Mesendoderm (in vitro differentiated cells): Measurements from ENCODE around the gene LGALS9C.
"Not testable (repeated sequence)": the region's sequence is repeated elsewhere in the genome, so short reads cannot be mapped to it uniquely, and the experiment has no call there.

Experiments used
- DNase-seq: peaks from one replicate; pipeline ENCODE4 v3.0.0; 2013
- H2AK5ac ChIP-seq: 2 replicates; pipeline ENCODE4 v1.6.1; 2013; ENCODE audit warnings: low read length, inconsistent platforms
- H2BK120ac ChIP-seq: 2 replicates; pipeline ENCODE4 v1.6.1; 2013; ENCODE audit warnings: low read depth, mild to moderate bottlenecking, low read length, moderate library complexity, mixed read lengths
- H2BK15ac ChIP-seq: replicated peaks from 2 replicates; pipeline ENCODE4 v1.6.1; 2013; ENCODE audit warnings: low read depth, mild to moderate bottlenecking, moderate library complexity
- H2BK5ac ChIP-seq: 2 replicates; pipeline ENCODE4 v1.6.1; 2013; ENCODE audit warnings: low read length, inconsistent platforms
- H3K18ac ChIP-seq: 2 replicates; pipeline ENCODE4 v1.6.1; 2013; ENCODE audit warnings: mild to moderate bottlenecking, low read length, mixed read lengths
- H3K23ac ChIP-seq: one replicate; pipeline ENCODE4 v1.6.1; 2013; ENCODE audit warnings: low read length
- H3K27ac ChIP-seq: 2 replicates; pipeline ENCODE4 v1.5.1; 2013; ENCODE audit warnings: low read depth, mild to moderate bottlenecking, inconsistent platforms, low read length, moderate library complexity
- H3K27me3 ChIP-seq: 2 replicates; pipeline ENCODE4 v1.6.1; 2013; ENCODE audit warnings: low read length, control low read depth, mild to moderate bottlenecking, inconsistent platforms; ENCODE audit not compliant: insufficient read depth, poor library complexity
- H3K36me3 ChIP-seq: 2 replicates; pipeline ENCODE4 v1.6.1; 2013; ENCODE audit warnings: low read length, inconsistent platforms; ENCODE audit not compliant: control insufficient read depth, insufficient read depth
- H3K4ac ChIP-seq: one replicate; pipeline ENCODE4 v1.6.1; 2013; ENCODE audit warnings: low read depth, mild to moderate bottlenecking, low read length, moderate library complexity
- H3K4me1 ChIP-seq: 2 replicates; pipeline ENCODE4 v1.6.1; 2013; ENCODE audit warnings: low read depth, low read length, inconsistent platforms; ENCODE audit not compliant: control insufficient read depth
- H3K4me2 ChIP-seq: 2 replicates; pipeline ENCODE4 v1.6.1; 2013; ENCODE audit warnings: low read length
- H3K4me3 ChIP-seq: 2 replicates; pipeline ENCODE4 v1.5.1; 2013; ENCODE audit warnings: mild to moderate bottlenecking, low read length
- H3K56ac ChIP-seq: one replicate; pipeline ENCODE4 v1.6.1; 2013; ENCODE audit warnings: low read length
- H3K79me1 ChIP-seq: 2 replicates; pipeline ENCODE4 v1.6.1; 2013; ENCODE audit warnings: low read length, inconsistent platforms
- H3K79me2 ChIP-seq: 2 replicates; pipeline ENCODE4 v1.6.1; 2013; ENCODE audit warnings: mild to moderate bottlenecking, low read length; ENCODE audit not compliant: control insufficient read depth, insufficient read depth
- H3K9ac ChIP-seq: 2 replicates; pipeline ENCODE4 v1.6.1; 2013; ENCODE audit warnings: low read length, inconsistent platforms
- H4K5ac ChIP-seq: one replicate; pipeline ENCODE4 v1.6.1; 2013; ENCODE audit warnings: low read length
- H4K8ac ChIP-seq: one replicate; pipeline ENCODE4 v1.6.1; 2013; ENCODE audit warnings: low read depth, mild to moderate bottlenecking, control low read depth, low read length, moderate library complexity
- WGBS: extraction: QIAGEN DNeasy Blood & Tissue Kit; methylation state at CpG from one replicate; pipeline ENCODE4 v1.1.7; 2013; ENCODE audit warnings: low lambda C conversion rate, missing lambda C conversion rate; ENCODE audit not compliant: insufficient coverage; ENCODE audit errors: extremely low coverage; 5-methylcytosine and 5-hydroxymethylcytosine counted together

LGALS9C gene

GRCh38 chr17:18470345-18470930 is 6.2 kb upstream of the LGALS9C start:
- H3K4ac ChIP-seq, H3K27me3 ChIP-seq, H2BK5ac ChIP-seq, H3K36me3 ChIP-seq, H3K27ac ChIP-seq, H3K56ac ChIP-seq, H3K79me1 ChIP-seq, H3K79me2 ChIP-seq, H2BK120ac ChIP-seq, H3K4me2 ChIP-seq, H4K5ac ChIP-seq, DNase-seq, H3K4me1 ChIP-seq, H3K18ac ChIP-seq, H2BK15ac ChIP-seq, H3K23ac ChIP-seq, H3K9ac ChIP-seq, H2AK5ac ChIP-seq, H3K4me3 ChIP-seq, H4K8ac ChIP-seq: not testable (repeated sequence)
- WGBS: no CpG with 5 or more reads among the region's 11 CpGs

DNA sequence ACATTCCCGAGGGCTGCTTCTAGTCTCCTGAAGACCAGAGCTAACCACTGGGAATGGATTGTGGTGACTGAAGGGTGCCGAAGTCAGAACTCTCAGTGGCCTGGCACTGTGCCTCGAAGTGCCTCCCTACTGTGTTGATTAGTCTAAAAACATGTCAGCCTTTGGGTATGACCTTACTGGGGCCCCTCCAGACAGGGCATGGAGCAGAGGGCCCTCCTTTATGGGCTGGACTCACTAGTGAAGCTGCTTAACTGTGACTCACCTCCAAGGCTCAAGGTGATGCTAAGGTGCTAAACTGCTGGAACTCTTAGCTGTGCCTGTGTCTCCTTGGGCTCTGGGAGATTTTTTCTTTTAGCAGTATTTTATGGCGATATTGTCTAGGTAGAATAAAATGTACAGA is 2.6 kb upstream of the LGALS9C start:
- not testable (repeated sequence) for H3K79me2 ChIP-seq, H2AK5ac ChIP-seq, H2BK5ac ChIP-seq, H2BK120ac ChIP-seq, H3K4me2 ChIP-seq, H3K18ac ChIP-seq, H3K56ac ChIP-seq, H2BK15ac ChIP-seq, H3K4me3 ChIP-seq, H3K27ac ChIP-seq, H3K27me3 ChIP-seq, H3K4me1 ChIP-seq, H3K4ac ChIP-seq, H3K79me1 ChIP-seq, H3K9ac ChIP-seq, H3K23ac ChIP-seq, DNase-seq, H3K36me3 ChIP-seq, H4K8ac ChIP-seq, H4K5ac ChIP-seq
- no CpG with 5 or more reads among the region's 4 CpGs for WGBS

- not testable (repeated sequence) for H3K4me2 ChIP-seq, H3K56ac ChIP-seq, H3K18ac ChIP-seq, H3K36me3 ChIP-seq, H3K4ac ChIP-seq, H2BK120ac ChIP-seq, H2BK5ac ChIP-seq, H3K27ac ChIP-seq, H3K4me1 ChIP-seq, H2AK5ac ChIP-seq, H3K4me3 ChIP-seq, H4K5ac ChIP-seq, H3K9ac ChIP-seq, H2BK15ac ChIP-seq, H4K8ac ChIP-seq, H3K27me3 ChIP-seq, H3K79me2 ChIP-seq, H3K79me1 ChIP-seq, H3K23ac ChIP-seq
- peak; percentile 30 for DNase-seq
- no CpG with 5 or more reads among the region's 7 CpGs for WGBS
Measured at GRCh38 chr17:18474754-18475153, 1.8 kb upstream of the LGALS9C start.

- DNase-seq, H4K5ac ChIP-seq, H3K4ac ChIP-seq, H3K79me1 ChIP-seq, H2AK5ac ChIP-seq, H3K4me3 ChIP-seq, H3K23ac ChIP-seq, H2BK120ac ChIP-seq, H3K18ac ChIP-seq, H4K8ac ChIP-seq, H3K4me2 ChIP-seq, H3K27me3 ChIP-seq, H3K36me3 ChIP-seq, H3K27ac ChIP-seq, H2BK15ac ChIP-seq, H3K56ac ChIP-seq, H2BK5ac ChIP-seq, H3K4me1 ChIP-seq, H3K79me2 ChIP-seq, H3K9ac ChIP-seq: not testable (repeated sequence)
- no CpG with 5 or more reads among the region's 5 CpGs for WGBS
Measured at GRCh38 chr17:18477367-18477766, 778 bp downstream of the LGALS9C start.

DNA sequence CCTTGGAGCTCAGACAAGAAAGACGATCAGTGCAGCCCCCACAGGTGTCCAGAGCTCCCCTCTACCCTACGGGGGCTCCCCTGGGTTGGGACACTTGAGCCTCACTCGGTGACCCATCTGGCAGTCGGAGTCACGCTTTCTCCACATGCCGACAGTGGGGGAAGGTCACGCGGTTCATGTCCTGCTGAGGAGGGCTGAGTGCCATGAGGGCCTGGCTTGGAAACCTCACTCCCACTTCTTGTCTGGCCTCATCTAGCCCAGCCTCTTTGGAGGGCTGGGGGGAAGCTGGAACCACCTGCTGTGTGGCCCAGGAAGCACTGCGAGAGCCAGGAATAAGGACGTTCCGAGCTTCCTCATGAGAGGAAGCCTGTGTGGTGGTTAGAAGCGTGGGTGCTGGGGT is 1.8 kb downstream of the LGALS9C start:
- not testable (repeated sequence) for H4K8ac ChIP-seq, H3K18ac ChIP-seq, H2BK15ac ChIP-seq, H3K36me3 ChIP-seq, H3K27me3 ChIP-seq, H3K4me1 ChIP-seq, H3K4ac ChIP-seq, H3K79me2 ChIP-seq, H3K27ac ChIP-seq, H3K4me2 ChIP-seq, H3K4me3 ChIP-seq, H2BK5ac ChIP-seq, H2AK5ac ChIP-seq, H3K9ac ChIP-seq, H2BK120ac ChIP-seq, DNase-seq, H3K23ac ChIP-seq, H3K56ac ChIP-seq, H4K5ac ChIP-seq, H3K79me1 ChIP-seq
- WGBS: no CpG with 5 or more reads among the region's 12 CpGs

DNA sequence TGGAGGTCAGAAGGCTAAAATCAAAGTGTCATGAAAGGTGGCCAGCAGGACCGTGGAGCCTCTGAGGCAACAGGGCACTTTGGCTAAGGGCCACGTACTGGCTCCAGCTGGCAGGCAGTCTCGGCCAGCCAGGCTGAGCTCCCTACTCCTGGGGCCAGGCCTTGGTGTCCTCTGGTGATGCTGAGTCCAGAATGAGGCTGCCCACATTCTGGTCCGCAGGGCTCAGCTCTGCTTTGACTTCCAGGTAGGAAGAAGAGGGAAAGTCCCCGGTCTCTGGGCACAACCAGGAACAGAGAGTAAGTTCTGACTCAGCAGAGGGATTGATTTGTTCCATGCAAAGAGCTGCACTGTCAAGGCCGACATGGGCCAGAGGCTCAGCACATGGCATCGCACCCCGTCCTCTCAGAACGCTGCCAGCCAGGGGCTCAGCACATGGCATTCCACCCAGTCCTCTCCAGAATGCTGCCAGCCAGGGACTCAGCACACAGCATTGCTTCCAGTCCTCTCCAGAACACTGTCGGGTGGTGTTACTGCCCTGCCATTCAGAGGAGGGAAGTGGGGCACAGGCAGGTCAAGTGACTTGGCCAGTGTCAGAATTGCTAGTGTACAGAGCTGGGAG is 2.5 kb downstream of the LGALS9C start:
- not testable (repeated sequence) for H3K4me2 ChIP-seq, H3K4me1 ChIP-seq, H3K4me3 ChIP-seq, H4K5ac ChIP-seq, H2AK5ac ChIP-seq, H3K4ac ChIP-seq, H3K27me3 ChIP-seq, H3K9ac ChIP-seq, H3K56ac ChIP-seq, H3K27ac ChIP-seq, H3K79me1 ChIP-seq, H4K8ac ChIP-seq, H3K36me3 ChIP-seq, H3K79me2 ChIP-seq, H2BK5ac ChIP-seq, H3K18ac ChIP-seq, DNase-seq, H3K23ac ChIP-seq, H2BK120ac ChIP-seq, H2BK15ac ChIP-seq
- WGBS: no CpG with 5 or more reads among the region's 10 CpGs
